Mucosa of stomach (tissue), 1 donor: ENCODE measurements around the gene ELP4.
"Not testable (repeated sequence)": the region's sequence is repeated elsewhere in the genome, so short reads cannot be mapped to it uniquely, and the experiment has no call there.

Experiments
- H3K27me3 ChIP-seq: one replicate; pipeline ENCODE4 v1.7.0; 2013; ENCODE audit warnings: mild to moderate bottlenecking, low read length; ENCODE audit not compliant: control insufficient read depth, insufficient read depth
- H3K36me3 ChIP-seq: one replicate; pipeline ENCODE4 v1.7.0; 2013; ENCODE audit warnings: low read length; ENCODE audit not compliant: control insufficient read depth, insufficient read depth
- H3K4me1 ChIP-seq: one replicate; pipeline ENCODE4 v1.7.0; 2013; ENCODE audit warnings: mild to moderate bottlenecking, low read length; ENCODE audit not compliant: control insufficient read depth, insufficient read depth
- H3K4me3 ChIP-seq: one replicate; pipeline ENCODE4 v1.7.0; 2013; ENCODE audit warnings: low read length
- H3K9ac ChIP-seq: one replicate; pipeline ENCODE4 v1.7.0; 2013; ENCODE audit warnings: mild to moderate bottlenecking, low read length, moderate library complexity
- H3K9me3 ChIP-seq: one replicate; pipeline ENCODE4 v1.7.0; 2013; ENCODE audit warnings: mild to moderate bottlenecking, low read length, moderate library complexity; ENCODE audit not compliant: control insufficient read depth
- donor health status: Pancreatic carcinoma.

ELP4 gene

GRCh38 chr11:31689559-31689958 is 180.0 kb downstream of the ELP4 start:
- H3K9me3 ChIP-seq, result no peaks in the 10 kb centered on the region
- H3K4me1 ChIP-seq, result no peaks in the 10 kb centered on the region

GRCh38 chr11:31690041-31690440 is 180.5 kb downstream of the ELP4 start:
- Histone ChIP-seq H3K27me3 (no peaks in the 10 kb centered on the region), H3K9me3 (no peaks in the 10 kb centered on the region), H3K36me3 (no peaks in the 10 kb centered on the region), H3K4me3 (no peak overlapping the region), H3K4me1 (no peaks in the 10 kb centered on the region), H3K9ac (no peak overlapping the region)

More at GRCh38 chr11:31689559-31689958, 180.0 kb downstream of the ELP4 start:
- Histone ChIP-seq H3K27me3 (no peaks in the 10 kb centered on the region), H3K4me3 (no peak overlapping the region), H3K9ac (no peak overlapping the region), H3K36me3 (no peaks in the 10 kb centered on the region)

GRCh38 chr11:31690516-31690915 is 180.9 kb downstream of the ELP4 start:
- H3K36me3 ChIP-seq, result no peaks in the 10 kb centered on the region
- no peaks in the 10 kb centered on the region for H3K27me3 ChIP-seq
- H3K9me3 ChIP-seq, result no peaks in the 10 kb centered on the region
- no peak overlapping the region for H3K4me3 ChIP-seq
- no peak overlapping the region for H3K9ac ChIP-seq
- H3K4me1 ChIP-seq, result no peaks in the 10 kb centered on the region

GRCh38 chr11:31692466-31692865 is 182.9 kb downstream of the ELP4 start:
- Histone ChIP-seq H3K4me3 (no peak overlapping the region), H3K9ac (no peak overlapping the region), H3K9me3 (no peaks in the 10 kb centered on the region), H3K4me1 (no peaks in the 10 kb centered on the region), H3K27me3 (no peaks in the 10 kb centered on the region), H3K36me3 (no peaks in the 10 kb centered on the region)

GRCh38 chr11:31697049-31697448 is 187.5 kb downstream of the ELP4 start:
- not testable (repeated sequence) for H3K9ac ChIP-seq, H3K4me1 ChIP-seq, H3K27me3 ChIP-seq, H3K36me3 ChIP-seq, H3K9me3 ChIP-seq, H3K4me3 ChIP-seq

GRCh38 chr11:31699066-31699465 is 189.5 kb downstream of the ELP4 start:
- H3K4me3 ChIP-seq, result no peak overlapping the region

GRCh38 chr11:31702966-31703365 is 193.4 kb downstream of the ELP4 start:
- Histone ChIP-seq H3K36me3 (no peaks in the 10 kb centered on the region), H3K9me3 (no peaks in the 10 kb centered on the region), H3K4me1 (no peaks in the 10 kb centered on the region), H3K9ac (no peak overlapping the region), H3K27me3 (no peaks in the 10 kb centered on the region), H3K4me3 (no peak overlapping the region)

More at GRCh38 chr11:31699066-31699465, 189.5 kb downstream of the ELP4 start:
- Histone ChIP-seq H3K4me1 (no peaks in the 10 kb centered on the region), H3K27me3 (no peaks in the 10 kb centered on the region), H3K9ac (no peak overlapping the region), H3K36me3 (no peaks in the 10 kb centered on the region), H3K9me3 (no peaks in the 10 kb centered on the region)

- H3K4me3 ChIP-seq, result no peak overlapping the region
- no peaks in the 10 kb centered on the region for H3K36me3 ChIP-seq
- no peaks in the 10 kb centered on the region for H3K27me3 ChIP-seq
- H3K9ac ChIP-seq, result no peak overlapping the region
- no peaks in the 10 kb centered on the region for H3K4me1 ChIP-seq
- no peaks in the 10 kb centered on the region for H3K9me3 ChIP-seq
These were observed 196.8 kb downstream of the ELP4 start for GRCh38 chr11:31706357-31706756.

- H3K4me3 ChIP-seq, result no peak overlapping the region
- H3K4me1 ChIP-seq, result no peaks in the 10 kb centered on the region
- no peaks in the 10 kb centered on the region for H3K36me3 ChIP-seq
- no peak overlapping the region for H3K9ac ChIP-seq
- no peaks in the 10 kb centered on the region for H3K9me3 ChIP-seq
- H3K27me3 ChIP-seq, result no peaks in the 10 kb centered on the region
These were observed 201.6 kb downstream of the ELP4 start for GRCh38 chr11:31711137-31711536.

GRCh38 chr11:31712851-31713250 is 203.3 kb downstream of the ELP4 start:
- no peaks in the 10 kb centered on the region for H3K4me1 ChIP-seq
- no peaks in the 10 kb centered on the region for H3K27me3 ChIP-seq
- H3K9me3 ChIP-seq, result no peaks in the 10 kb centered on the region
- no peak overlapping the region for H3K9ac ChIP-seq
- H3K4me3 ChIP-seq, result no peak overlapping the region
- no peaks in the 10 kb centered on the region for H3K36me3 ChIP-seq

GRCh38 chr11:31714840-31715239 is 205.3 kb downstream of the ELP4 start:
- Histone ChIP-seq H3K4me3 (no peak overlapping the region), H3K27me3 (no peaks in the 10 kb centered on the region), H3K36me3 (no peaks in the 10 kb centered on the region), H3K9me3 (no peaks in the 10 kb centered on the region), H3K4me1 (no peaks in the 10 kb centered on the region), H3K9ac (no peak overlapping the region)

GRCh38 chr11:31720225-31720624 is 210.7 kb downstream of the ELP4 start:
- H3K4me1 ChIP-seq, result no peaks in the 10 kb centered on the region

GRCh38 chr11:31720671-31721365 is 211.3 kb downstream of the ELP4 start:
- no peaks in the 10 kb centered on the region for H3K36me3 ChIP-seq
- no peaks in the 10 kb centered on the region for H3K9me3 ChIP-seq
- H3K4me3 ChIP-seq, result no peak overlapping the region
- no peaks in the 10 kb centered on the region for H3K4me1 ChIP-seq
- H3K9ac ChIP-seq, result no peak overlapping the region
- no peaks in the 10 kb centered on the region for H3K27me3 ChIP-seq

More at GRCh38 chr11:31720225-31720624, 210.7 kb downstream of the ELP4 start:
- no peak overlapping the region for H3K9ac ChIP-seq
- H3K9me3 ChIP-seq, result no peaks in the 10 kb centered on the region
- no peaks in the 10 kb centered on the region for H3K36me3 ChIP-seq
- no peak overlapping the region for H3K4me3 ChIP-seq
- no peaks in the 10 kb centered on the region for H3K27me3 ChIP-seq
